HG03354 (cell line): Measurements from ENCODE around the gene YDJC.
A peak's percentile ranks its signal among the peaks of the same experiment; 100 is the strongest.
"Not testable (repeated sequence)": the region's sequence is repeated elsewhere in the genome, so short reads cannot be mapped to it uniquely, and the experiment has no call there.

Source experiments
- ATAC-seq: cut with Tn5 transposase; IDR thresholded peaks from one replicate; pipeline ENCODE4 v1.9.1; 2021; ENCODE audit warnings: mild to moderate bottlenecking; ENCODE audit not compliant: unreplicated experiment, poor library complexity, severe bottlenecking

Gene YDJC

GRCh38 chr22:21634844-21635243 lies 5.0 kb upstream of the YDJC start:
- ATAC-seq: no peak

- ATAC-seq: no peak
Measured at GRCh38 chr22:21634081-21634480, 4.3 kb upstream of the YDJC start.

- ATAC-seq: no peak
Measured at GRCh38 chr22:21633481-21633880, 3.7 kb upstream of the YDJC start.

GRCh38 chr22:21632931-21633330 lies 3.1 kb upstream of the YDJC start:
- no peak for ATAC-seq

- no peak for ATAC-seq
Measured at GRCh38 chr22:21632237-21632895, 2.5 kb upstream of the YDJC start, which contains the start of gene CCDC116. Gene CCDC116 (plus strand): TSS chr22:21632760. CDS start chr22:21633182, 422 bp downstream.

- no peak for ATAC-seq
Measured at GRCh38 chr22:21631025-21631424, 1.2 kb upstream of the YDJC start.

- ATAC-seq: peak; percentile 11
Measured at GRCh38 chr22:21628386-21629254, 1.2 kb downstream of the YDJC start.

GRCh38 chr22:21626735-21627469 lies 2.9 kb downstream of the YDJC start:
- ATAC-seq: no peak

GRCh38 chr22:21626073-21626734 lies 3.6 kb downstream of the YDJC start:
- no peak for ATAC-seq

GRCh38 chr22:21624880-21625791 lies 4.7 kb downstream of the YDJC start:
- no peak for ATAC-seq

- ATAC-seq: no peak
Measured at GRCh38 chr22:21624120-21624879, 5.5 kb downstream of the YDJC start.

GRCh38 chr22:21623648-21623970 lies 6.2 kb downstream of the YDJC start:
- no peak for ATAC-seq

GRCh38 chr22:21622919-21623647 lies 6.7 kb downstream of the YDJC start:
- ATAC-seq: no peak

- ATAC-seq: no peak
Measured at GRCh38 chr22:21622011-21622918, 7.6 kb downstream of the YDJC start.

- ATAC-seq: no peak
Measured at GRCh38 chr22:21621025-21621424, 8.8 kb downstream of the YDJC start.

GRCh38 chr22:21617337-21617736 lies 12.5 kb downstream of the YDJC start:
- ATAC-seq: not testable (repeated sequence)

GRCh38 chr22:21615731-21616130 lies 14.1 kb downstream of the YDJC start:
- no peak for ATAC-seq
